ENCODE data around the gene PMEPA1. TPM values are rescaled to one million over a fixed set of nuclear protein-coding genes. Genes with fewer than 3 reads are reported as not detected.

The PMEPA1 gene
- total and polyA plus RNA-seq, 10 of the 15 experiments (the other 5 are each of a cell fraction or from before 2014, with no cell fraction given) = 0.02 to 0.10 (median 0.04) TPM; not detected in 3

DNA sequence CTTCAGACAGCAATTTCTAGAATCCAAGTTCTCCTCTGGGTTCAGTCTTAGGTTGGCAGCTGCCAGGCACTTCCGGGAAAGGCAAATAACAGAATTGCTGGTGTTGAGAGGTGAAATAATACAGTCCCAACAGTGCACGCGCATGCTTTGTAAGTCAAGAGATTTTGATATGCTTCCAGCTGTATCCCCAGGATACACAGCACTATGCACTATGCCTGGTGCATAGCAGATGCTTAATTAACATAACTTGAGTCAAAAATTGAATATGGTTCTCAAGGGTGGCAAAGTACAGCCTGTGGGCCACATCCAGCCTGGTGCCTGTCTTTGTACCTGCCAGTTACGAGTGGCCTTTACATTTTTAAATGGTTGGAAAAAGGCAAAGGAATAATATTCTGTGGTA lies 18.9 kb upstream of the PMEPA1 start:
- SMC1A ChIA-PET (ENCODE audit: uncharacterized antibody, unreplicated experiment) = interaction anchor here (0.9 kb wide), 1 partner anchor 18 kb away, joined by 3 read pairs; no protein-coding TSS in a partner anchor
- H3K9me3 ChIP-seq (replicated peaks; ENCODE audit: control insufficient read depth, insufficient read depth, low read length) = no peaks in the 10 kb centered on the region
- in situ Hi-C loops (cut with MboI) (no loop called here), intact Hi-C loops (cut with micrococcal nuclease; ENCODE audit: unreplicated experiment) (no loop called here)
- DNase-seq (ENCODE audit: low read depth, low spot score) = no peak
- no peak for FAIRE-seq
- H2AFZ ChIP-seq (ENCODE audit: control insufficient read depth, low read depth, low read length) = no peak overlapping the region
- H3K79me2 ChIP-seq (ENCODE audit: control insufficient read depth, insufficient read depth, low read length) = no peaks in the 10 kb centered on the region
- RAD21 ChIA-PET (ENCODE audit: unreplicated experiment) = no interaction called here
- no peaks in the 10 kb centered on the region for H3K4me1 ChIP-seq (ENCODE audit: control insufficient read depth, insufficient read depth, low read length)
- H4K20me1 ChIP-seq (ENCODE audit: control insufficient read depth, insufficient read depth) = no peaks in the 10 kb centered on the region
- no TSS peak for BruUV-seq (replicated peaks)
- no peak for TF ChIP-seq RB1 (IDR thresholded peaks at IDR 0.05; ENCODE audit: borderline replicate concordance)
- TF ChIP-seq, protein P1, sequence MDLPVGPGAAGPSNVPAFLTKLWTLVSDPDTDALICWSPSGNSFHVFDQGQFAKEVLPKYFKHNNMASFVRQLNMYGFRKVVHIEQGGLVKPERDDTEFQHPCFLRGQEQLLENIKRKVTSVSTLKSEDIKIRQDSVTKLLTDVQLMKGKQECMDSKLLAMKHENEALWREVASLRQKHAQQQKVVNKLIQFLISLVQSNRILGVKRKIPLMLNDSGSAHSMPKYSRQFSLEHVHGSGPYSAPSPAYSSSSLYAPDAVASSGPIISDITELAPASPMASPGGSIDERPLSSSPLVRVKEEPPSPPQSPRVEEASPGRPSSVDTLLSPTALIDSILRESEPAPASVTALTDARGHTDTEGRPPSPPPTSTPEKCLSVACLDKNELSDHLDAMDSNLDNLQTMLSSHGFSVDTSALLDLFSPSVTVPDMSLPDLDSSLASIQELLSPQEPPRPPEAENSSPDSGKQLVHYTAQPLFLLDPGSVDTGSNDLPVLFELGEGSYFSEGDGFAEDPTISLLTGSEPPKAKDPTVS (IDR thresholded peaks at IDR 0.05; ENCODE audit: low read depth, low read length) = no peak
- TF ChIP-seq ZNF592 (IDR thresholded peaks at IDR 0.05) = no peak
- TF ChIP-seq SP1 (IDR thresholded peaks at IDR 0.05; ENCODE audit: low read depth, low read length) = no peak
- TF ChIP-seq KLF5 (IDR thresholded peaks at IDR 0.05; ENCODE audit: partially characterized antibody) = no peak
- no peak for TF ChIP-seq SUZ12 (IDR thresholded peaks at IDR 0.05; ENCODE audit: unreplicated experiment)
- TF ChIP-seq EED (IDR thresholded peaks at IDR 0.05; ENCODE audit: low read depth) = no peak
- TF ChIP-seq TCF7 (IDR thresholded peaks at IDR 0.05; ENCODE audit: borderline replicate concordance) = no peak
- no peak for TF ChIP-seq NR2F1 (conservative IDR thresholded peaks at IDR 0.05)
- no peak for TF ChIP-seq MLLT1 (IDR thresholded peaks at IDR 0.05)
- no peak for TF ChIP-seq TCF12 (IDR thresholded peaks at IDR 0.05; ENCODE audit: low read depth, low read length)
- TF ChIP-seq NBN (IDR thresholded peaks at IDR 0.05) = no peak
- no peak for TF ChIP-seq STAT3 (IDR thresholded peaks at IDR 0.05; ENCODE audit: low read depth, low read length)
- POLR2A ChIA-PET = no interaction called here
- H3K4me3 ChIP-seq = no peak overlapping the region
- 50% methylated on average over 4 of the region's 4 CpGs for whole genome bisulfite sequencing (ENCODE audit: insufficient coverage, insufficient replicate concordance, low lambda C conversion rate, missing lambda C conversion rate)
- CTCF ChIA-PET = no interaction called here
- no peak overlapping the region for H3K27ac ChIP-seq (ENCODE audit: control insufficient read depth, insufficient read depth)
- no peaks in the 10 kb centered on the region for H3K36me3 ChIP-seq (ENCODE audit: control insufficient read depth in 2 of 2, insufficient read depth in 2 of 2, low read length in 1 of 2)
- ATAC-seq = no peak
- H3K9ac ChIP-seq (ENCODE audit: control insufficient read depth, insufficient read depth, low read length) = no peak overlapping the region
- H3K27me3 ChIP-seq (replicated peaks in 1 of 2; ENCODE audit: control insufficient read depth in 2 of 2, insufficient read depth in 2 of 2, low read length in 1 of 2) = no peaks in the 10 kb centered on the region; a peak in 3 of 4 replicates
- no peak overlapping the region for H3K4me2 ChIP-seq (ENCODE audit: control insufficient read depth, insufficient read depth)
